K562 (cell line): ENCODE results near the gene RNU6-1. TPM values are rescaled to one million over a fixed set of nuclear protein-coding genes. Genes with fewer than 3 reads are reported as not detected.

ENCODE experiments used
- BRCA1 ChIP-seq, 2 experiments: fragments of 450-650 bp in 1 of 2; sonication (generic) in 1 of 2; formaldehyde crosslinking in 1 of 2; IDR thresholded peaks; 2 replicates each; pipeline versions ENCODE4 v1.5.0 to v1.6.1; 2017 to 2020; ENCODE audit warnings: mild to moderate bottlenecking in 1 of 2, missing genetic modification reagents in 1 of 2
- CHD4 ChIP-seq: fragments of 200-600 bp; sonication (generic); IDR thresholded peaks from 3 replicates; pipeline ENCODE4 v1.6.1; 2012; ENCODE audit warnings: low read depth, mild to moderate bottlenecking, mixed read lengths, low read length, inconsistent platforms; ENCODE audit not compliant: insufficient read depth, insufficient replicate concordance, poor library complexity, severe bottlenecking
- COPS2 ChIP-seq: fragments of 450-650 bp; conservative IDR thresholded peaks from 2 replicates; pipeline ENCODE4 v1.6.1; 2016; ENCODE audit warnings: mild to moderate bottlenecking, moderate library complexity
- DEAF1 ChIP-seq: fragments of 450-650 bp; formaldehyde crosslinking; IDR thresholded peaks from 2 replicates; pipeline ENCODE4 v1.4.0; 2020; ENCODE audit warnings: mild to moderate bottlenecking, moderate library complexity
- ELK1 ChIP-seq: sonication (generic); formaldehyde crosslinking; IDR thresholded peaks from 2 replicates; pipeline ENCODE4 v1.8.1; 2022; ENCODE audit warnings: missing genetic modification reagents
- ETV1 ChIP-seq: fragments of 450-650 bp; conservative IDR thresholded peaks from 2 replicates; pipeline ENCODE4 v1.6.1; 2016; ENCODE audit warnings: missing genetic modification characterization, control low read depth, low read depth, missing compliant biosample characterization
- FOXP4 ChIP-seq: sonication (generic); formaldehyde crosslinking; IDR thresholded peaks from 2 replicates; pipeline ENCODE4 v1.8.0; 2022; ENCODE audit warnings: mild to moderate bottlenecking, missing genetic modification reagents, borderline replicate concordance
- GATAD2B ChIP-seq: fragments of 450-650 bp; IDR thresholded peaks from 2 replicates; pipeline ENCODE4 v1.6.1; 2017; ENCODE audit warnings: mild to moderate bottlenecking, borderline replicate concordance
- HMG20A ChIP-seq: fragments of 450-650 bp; formaldehyde crosslinking; conservative IDR thresholded peaks from 2 replicates; pipeline ENCODE4 v1.4.0; 2020; ENCODE audit warnings: mild to moderate bottlenecking, mixed read lengths
- KHSRP ChIP-seq: fragments of 450-650 bp; IDR thresholded peaks from 2 replicates; pipeline ENCODE4 v1.6.1; 2017
- MYC ChIP-seq, 2 experiments: fragments of 250-450 bp in 1 of 2; sonication (Bioruptor Pico) in 1 of 2; IDR thresholded peaks; 2 replicates each; pipeline versions ENCODE4 v1.5.1 to v1.6.1; 2012 to 2021; ENCODE audit warnings: low read depth in 2 of 2, borderline replicate concordance in 1 of 2, improper control_type of control experiment in 1 of 2, low read length in 1 of 2, mild to moderate bottlenecking in 1 of 2, moderate library complexity in 1 of 2
- NELFE ChIP-seq: IDR thresholded peaks from 2 replicates; pipeline ENCODE4 v1.6.1; 2011; ENCODE audit warnings: mild to moderate bottlenecking; ENCODE audit not compliant: insufficient read depth, insufficient read length
- NFATC3 ChIP-seq: fragments of 450-650 bp; IDR thresholded peaks from 2 replicates; pipeline ENCODE4 v1.6.1; 2017; ENCODE audit warnings: mild to moderate bottlenecking
- NR2C2 ChIP-seq, 2 experiments: fragments of 200-800 bp in 1 of 2; sonication (Bioruptor generic) in 1 of 2; sonication (generic) in 1 of 2; formaldehyde crosslinking in 1 of 2; IDR thresholded peaks; 2 replicates each; pipeline versions ENCODE4 v1.6.1 to v1.8.0; 2016 to 2022; ENCODE audit warnings: mild to moderate bottlenecking in 1 of 2, missing compliant biosample characterization in 1 of 2, missing genetic modification characterization in 1 of 2, missing genetic modification reagents in 1 of 2
- PATZ1 ChIP-seq: fragments of 250-450 bp; sonication (Bioruptor Pico); IDR thresholded peaks from 2 replicates; pipeline ENCODE4 v1.5.0; 2020; ENCODE audit warnings: mild to moderate bottlenecking, borderline replicate concordance
- SMARCA5 ChIP-seq: fragments of 450-650 bp; IDR thresholded peaks from 2 replicates; pipeline ENCODE4 v1.6.1; 2016
- TCFL5 ChIP-seq: fragments of 250-450 bp; sonication (Bioruptor Pico); conservative IDR thresholded peaks from 2 replicates; pipeline ENCODE4 v1.6.1; 2021; ENCODE audit warnings: mild to moderate bottlenecking, moderate library complexity, matching md5 sums
- ZFP36 ChIP-seq: fragments of 150-350 bp; IDR thresholded peaks from 2 replicates; pipeline ENCODE4 v1.6.1; 2018; ENCODE audit warnings: low read length, low read depth; ENCODE audit not compliant: partially characterized antibody
- ZNF311 ChIP-seq: fragments of 250-450 bp; sonication (Bioruptor Pico); IDR thresholded peaks from 2 replicates; pipeline ENCODE4 v1.4.0; 2020; ENCODE audit warnings: mild to moderate bottlenecking, moderate library complexity
- ZNF717 ChIP-seq: fragments of 250-450 bp; sonication (Bioruptor Pico); IDR thresholded peaks from 2 replicates; pipeline ENCODE4 v1.5.0; 2021
- polyA plus RNA-seq, 8 experiments: library from polyadenylated mRNA; depleted of rRNA in 4 of 8; stranded (reverse) in 5 of 8; unstranded in 3 of 8; fragments of >200 nt; fragmentation: Nextera tagmentation in 2 of 8; fragmentation: Illumina TruSeq in 1 of 8; extraction: Ambion mirVana in 2 of 8; extraction: Trizol in 1 of 8; gene quantifications; 2 replicates each; pipeline versions ENCODE4 v1.2.1 to v1.2.3, GENCODE V29; 2011 to 2014; ENCODE audit warnings: inconsistent platforms in 1 of 8, missing spikeins in 1 of 8
- total RNA-seq, 7 experiments: library from RNA; depleted of rRNA in 6 of 7; stranded (reverse); fragments of >200 nt in 6 of 7; fragmentation: Illumina TruSeq in 2 of 7; extraction: Trizol in 2 of 7; gene quantifications; 2 replicates each; pipeline versions ENCODE4 v1.2.1 to v1.2.3, GENCODE V29; 2011 to 2021; ENCODE audit warnings: low replicate concordance in 1 of 7

RNU6-1 gene
- total and polyA plus RNA-seq, 9 of the 15 experiments (the other 6 are each of a cell fraction or from before 2014, with no cell fraction given) = not detected

- TF ChIP-seq PATZ1 = no peak
- TF ChIP-seq MYC (IDR thresholded peaks at IDR 0.05; ENCODE audit: low read depth, low read length) = peak; percentile 89
- peak; percentile 71; the same call in 1 of the 2 replicates for TF ChIP-seq MYC (CRISPR knock-in tag; IDR thresholded peaks at IDR 0.05; ENCODE audit: borderline replicate concordance, low read depth)
- TF ChIP-seq ZFP36 = peak; percentile 28
- no peak for TF ChIP-seq ELK1 (CRISPR knock-in tag)
- TF ChIP-seq NR2C2 (CRISPR knock-in tag; IDR thresholded peaks at IDR 0.05) = no peak
- no peak for TF ChIP-seq NR2C2 (tag; IDR thresholded peaks at IDR 0.05)
- TF ChIP-seq SMARCA5 = no peak
- TF ChIP-seq TCFL5 (CRISPR knock-in tag) = no peak
- no peak for TF ChIP-seq CHD4
- peak; percentile 98 for TF ChIP-seq DEAF1
- TF ChIP-seq NELFE = no peak
- TF ChIP-seq BRCA1 (IDR thresholded peaks at IDR 0.05) = no peak
- TF ChIP-seq BRCA1 (CRISPR knock-in tag; IDR thresholded peaks at IDR 0.05) = no peak
- TF ChIP-seq ZNF311 = no peak
- TF ChIP-seq HMG20A (CRISPR knock-in tag) = no peak
- TF ChIP-seq KHSRP = no peak
- peak; percentile 60; the same call in 1 of the 2 replicates for TF ChIP-seq FOXP4 (CRISPR knock-in tag)
- no peak for TF ChIP-seq ZNF717 (CRISPR knock-in tag)
- TF ChIP-seq ETV1 (tag) = no peak
- no peak for TF ChIP-seq COPS2
- TF ChIP-seq GATAD2B = peak; percentile 79
- TF ChIP-seq NFATC3 = no peak
Measured at GRCh38 chr15:67863442-67863987, 23.7 kb upstream of the RNU6-1 start (continued).
